Activated naive CD8-positive, alpha-beta T cell treated with anti-CD3 and anti-CD28 coated beads for 36 hours (primary cell): Measurements from ENCODE around the gene CST8. TPM values are rescaled to one million over a fixed set of nuclear protein-coding genes. Genes with fewer than 3 reads are reported as not detected.

Experiments used
- DNase-seq: peaks from one replicate; pipeline ENCODE4 v3.0.0; 2021
- H3K27ac Mint-ChIP-seq: one replicate; pipeline ENCODE4 v1.8.0; 2022; ENCODE audit warnings: mild to moderate bottlenecking, moderate library complexity, mixed read lengths
- H3K27me3 Mint-ChIP-seq: one replicate; pipeline ENCODE4 v1.8.0; 2022; ENCODE audit warnings: mild to moderate bottlenecking, mixed read lengths
- H3K36me3 Mint-ChIP-seq: one replicate; pipeline ENCODE4 v1.8.0; 2021; ENCODE audit warnings: mild to moderate bottlenecking, mixed read lengths
- H3K4me1 Mint-ChIP-seq: one replicate; pipeline ENCODE4 v1.8.0; 2021; ENCODE audit warnings: mixed read lengths
- H3K4me3 Mint-ChIP-seq: one replicate; pipeline ENCODE4 v1.8.0; 2022; ENCODE audit warnings: mild to moderate bottlenecking, moderate library complexity, mixed read lengths
- H3K9me3 Mint-ChIP-seq: one replicate; pipeline ENCODE4 v1.8.0; 2022; ENCODE audit warnings: mixed read lengths
- total RNA-seq, 2 experiments: library from RNA; stranded (reverse); gene quantifications; one replicate each; pipeline ENCODE4 v1.2.3, GENCODE V29; 2021

The CST8 gene
- total RNA-seq, 2 experiments from 2014 or later, result not detected

- H3K27ac Mint-ChIP-seq, result no peak overlapping the region
- H3K27me3 Mint-ChIP-seq, result peaks cover 1% of the 10 kb centered on the region
- H3K4me3 Mint-ChIP-seq, result no peak overlapping the region
- no peaks in the 10 kb centered on the region for H3K36me3 Mint-ChIP-seq
- DNase-seq, result no peak
- no peaks in the 10 kb centered on the region for H3K4me1 Mint-ChIP-seq
- peaks cover 21% of the 10 kb centered on the region for H3K9me3 Mint-ChIP-seq
These were observed 38.0 kb downstream of the CST8 start for GRCh38 chr20:23528867-23529431.

- H3K27me3 Mint-ChIP-seq, result no peaks in the 10 kb centered on the region
- peaks cover 21% of the 10 kb centered on the region for H3K9me3 Mint-ChIP-seq
- no peaks in the 10 kb centered on the region for H3K4me1 Mint-ChIP-seq
- H3K27ac Mint-ChIP-seq, result no peak overlapping the region
- H3K36me3 Mint-ChIP-seq, result no peaks in the 10 kb centered on the region
- no peak for DNase-seq
- no peak overlapping the region for H3K4me3 Mint-ChIP-seq
These were observed 40.1 kb downstream of the CST8 start for GRCh38 chr20:23530937-23531567.

GRCh38 chr20:23532533-23532932, 41.6 kb downstream of the CST8 start:
- Mint-ChIP-seq H3K4me1 (no peaks in the 10 kb centered on the region), H3K27me3 (no peaks in the 10 kb centered on the region), H3K9me3 (peaks cover 21% of the 10 kb centered on the region), H3K27ac (no peak overlapping the region), H3K36me3 (no peaks in the 10 kb centered on the region), H3K4me3 (no peak overlapping the region)
- no peak for DNase-seq

GRCh38 chr20:23533161-23533560, 42.2 kb downstream of the CST8 start:
- Mint-ChIP-seq H3K27ac (no peak overlapping the region), H3K27me3 (no peaks in the 10 kb centered on the region), H3K4me3 (no peak overlapping the region), H3K4me1 (no peaks in the 10 kb centered on the region), H3K36me3 (no peaks in the 10 kb centered on the region), H3K9me3 (peaks cover 18% of the 10 kb centered on the region)
- DNase-seq, result no peak

GRCh38 chr20:23534801-23535593, 44.1 kb downstream of the CST8 start:
- peaks cover 5% of the 10 kb centered on the region for H3K9me3 Mint-ChIP-seq
- H3K36me3 Mint-ChIP-seq, result no peaks in the 10 kb centered on the region
- no peaks in the 10 kb centered on the region for H3K4me1 Mint-ChIP-seq
- H3K27me3 Mint-ChIP-seq, result peaks cover 5% of the 10 kb centered on the region
- H3K4me3 Mint-ChIP-seq, result no peak overlapping the region
- H3K27ac Mint-ChIP-seq, result no peak overlapping the region
- DNase-seq, result no peak

- H3K9me3 Mint-ChIP-seq, result no peaks in the 10 kb centered on the region
- no peak overlapping the region for H3K4me3 Mint-ChIP-seq
- no peak for DNase-seq
- no peaks in the 10 kb centered on the region for H3K4me1 Mint-ChIP-seq
- H3K36me3 Mint-ChIP-seq, result no peaks in the 10 kb centered on the region
- H3K27me3 Mint-ChIP-seq, result peaks cover 5% of the 10 kb centered on the region
- no peak overlapping the region for H3K27ac Mint-ChIP-seq
These were observed 45.5 kb downstream of the CST8 start for GRCh38 chr20:23536328-23536974.

- H3K36me3 Mint-ChIP-seq, result no peaks in the 10 kb centered on the region
- DNase-seq, result no peak
- H3K4me1 Mint-ChIP-seq, result no peaks in the 10 kb centered on the region
- no peak overlapping the region for H3K4me3 Mint-ChIP-seq
- no peak overlapping the region for H3K27ac Mint-ChIP-seq
- peaks cover 5% of the 10 kb centered on the region for H3K27me3 Mint-ChIP-seq
- no peaks in the 10 kb centered on the region for H3K9me3 Mint-ChIP-seq
These were observed 46.1 kb downstream of the CST8 start for GRCh38 chr20:23537030-23537429.

- Mint-ChIP-seq H3K36me3 (no peaks in the 10 kb centered on the region), H3K4me3 (no peak overlapping the region), H3K27me3 (peaks cover 5% of the 10 kb centered on the region), H3K27ac (no peak overlapping the region), H3K9me3 (no peaks in the 10 kb centered on the region), H3K4me1 (no peaks in the 10 kb centered on the region)
- DNase-seq, result no peak
These were observed 49.7 kb downstream of the CST8 start for GRCh38 chr20:23540624-23541023.

GRCh38 chr20:23541330-23541729, 50.4 kb downstream of the CST8 start:
- Mint-ChIP-seq H3K4me3 (no peak overlapping the region), H3K36me3 (no peaks in the 10 kb centered on the region), H3K9me3 (no peaks in the 10 kb centered on the region), H3K27me3 (peaks cover 5% of the 10 kb centered on the region), H3K27ac (no peak overlapping the region), H3K4me1 (no peaks in the 10 kb centered on the region)
- no peak for DNase-seq

- Mint-ChIP-seq H3K36me3 (no peaks in the 10 kb centered on the region), H3K27ac (no peak overlapping the region), H3K9me3 (no peaks in the 10 kb centered on the region), H3K4me1 (no peaks in the 10 kb centered on the region), H3K4me3 (no peak overlapping the region), H3K27me3 (peaks cover 5% of the 10 kb centered on the region)
- no peak for DNase-seq
These were observed 50.9 kb downstream of the CST8 start for GRCh38 chr20:23541776-23542175.

- no peaks in the 10 kb centered on the region for H3K4me1 Mint-ChIP-seq
- H3K36me3 Mint-ChIP-seq, result no peaks in the 10 kb centered on the region
- no peak for DNase-seq
These were observed 51.9 kb downstream of the CST8 start for GRCh38 chr20:23542801-23543200.

GRCh38 chr20:23544133-23544532, 53.2 kb downstream of the CST8 start:
- no peaks in the 10 kb centered on the region for H3K4me1 Mint-ChIP-seq
- no peaks in the 10 kb centered on the region for H3K36me3 Mint-ChIP-seq
- no peak overlapping the region for H3K4me3 Mint-ChIP-seq
- H3K9me3 Mint-ChIP-seq, result no peaks in the 10 kb centered on the region
- no peak overlapping the region for H3K27ac Mint-ChIP-seq
- peaks cover 5% of the 10 kb centered on the region for H3K27me3 Mint-ChIP-seq
- no peak for DNase-seq

More at GRCh38 chr20:23542801-23543200, 51.9 kb downstream of the CST8 start:
- no peak overlapping the region for H3K4me3 Mint-ChIP-seq
- H3K27me3 Mint-ChIP-seq, result peaks cover 5% of the 10 kb centered on the region
- no peak overlapping the region for H3K27ac Mint-ChIP-seq
- H3K9me3 Mint-ChIP-seq, result no peaks in the 10 kb centered on the region
